Upper lobe of left lung (tissue), 6 donors: ENCODE measurements around the gene TMTC2. TPM values are rescaled to one million over a fixed set of nuclear protein-coding genes. Genes with fewer than 3 reads are reported as not detected.
A peak's percentile ranks its signal among the peaks of the same experiment; 100 is the strongest.

Source experiments
- ATAC-seq, 2 donors: fragments of 200-7000 bp; cut with Tn5 transposase; one replicate each; pipeline ENCODE4 v1.9.1; 2022; ENCODE audit warnings: mild to moderate bottlenecking in 2 of 2, moderate library complexity in 2 of 2; ENCODE audit not compliant: low FRiP score in 2 of 2
- DNase-seq, 2 donors: peaks; one replicate each; pipeline ENCODE4 v3.0.0-alpha.2; 2019 to 2020
- H3K27ac ChIP-seq, 4 donors: fragments of 200-600 bp; sonication (generic); one replicate each; pipeline ENCODE4 v1.5.1; 2016 to 2019
- H3K27me3 ChIP-seq, 4 donors: fragments of 200-600 bp; sonication (generic); one replicate each; pipeline ENCODE4 v1.5.1; 2017 to 2019
- H3K36me3 ChIP-seq, 4 donors: fragments of 200-600 bp; sonication (generic); one replicate each; pipeline ENCODE4 v1.5.1; 2016 to 2019
- H3K4me1 ChIP-seq, 4 donors: fragments of 200-600 bp; sonication (generic); one replicate each; pipeline ENCODE4 v1.5.1; 2018 to 2019
- H3K4me3 ChIP-seq, 4 donors: fragments of 200-600 bp; sonication (generic); one replicate each; pipeline ENCODE4 v1.5.1; 2017 to 2019; ENCODE audit warnings: mild to moderate bottlenecking in 2 of 4, moderate library complexity in 1 of 4
- H3K9me3 ChIP-seq, 4 donors: fragments of 200-600 bp; sonication (generic); one replicate each; pipeline ENCODE4 v1.5.1; 2018 to 2019
- EP300 ChIP-seq, 4 donors: sonication (generic); formaldehyde crosslinking; IDR thresholded peaks; one replicate each; pipeline ENCODE4 v1.5.1; 2017; ENCODE audit warnings: antibody characterized with exemption in 4 of 4, control low read depth in 2 of 4
- POLR2A ChIP-seq, 4 donors: fragments of 450-650 bp; IDR thresholded peaks; one replicate each; pipeline ENCODE4 v1.5.1; 2016 to 2017; ENCODE audit warnings: antibody characterized with exemption in 4 of 4, mild to moderate bottlenecking in 2 of 4
- POLR2AphosphoS5 ChIP-seq, 2 donors: sonication (generic); formaldehyde crosslinking; IDR thresholded peaks; one replicate each; pipeline ENCODE4 v1.5.1; 2017; ENCODE audit warnings: antibody characterized with exemption in 2 of 2
- WGBS, 2 donors: methylation state at CpG; one replicate each; pipeline ENCODE4 v1.1.5; 2017 to 2018; 5-methylcytosine and 5-hydroxymethylcytosine counted together
- total RNA-seq, 6 donors: library from RNA; depleted of rRNA in 4 of 6; stranded (reverse); fragments of >200 nt in 4 of 6; gene quantifications; one replicate each; pipeline versions ENCODE4 v1.1.0 to v1.2.1, GENCODE V29; 2016 to 2021
- TF ChIP-seq, protein P1 (sequence below), 6 experiments: fragments of 450-650 bp in 4 of 6; fragments of 200-600 bp in 2 of 6; sonication (generic) in 2 of 6; IDR thresholded peaks; one replicate each; pipeline ENCODE4 v1.5.1; 2016 to 2019; ENCODE audit warnings: antibody characterized with exemption in 6 of 6
- donor health status: DM: no; HTN: no; CAD: no; lungs with moderate emphysema.
- donor health status: DM: no; HTN: yes; CAD: no; lungs with severe emphysema.

Gene TMTC2
- total RNA-seq, 6 donors from 2014 or later: 21.2 to 37.7 (median 26.8) TPM

DNA sequence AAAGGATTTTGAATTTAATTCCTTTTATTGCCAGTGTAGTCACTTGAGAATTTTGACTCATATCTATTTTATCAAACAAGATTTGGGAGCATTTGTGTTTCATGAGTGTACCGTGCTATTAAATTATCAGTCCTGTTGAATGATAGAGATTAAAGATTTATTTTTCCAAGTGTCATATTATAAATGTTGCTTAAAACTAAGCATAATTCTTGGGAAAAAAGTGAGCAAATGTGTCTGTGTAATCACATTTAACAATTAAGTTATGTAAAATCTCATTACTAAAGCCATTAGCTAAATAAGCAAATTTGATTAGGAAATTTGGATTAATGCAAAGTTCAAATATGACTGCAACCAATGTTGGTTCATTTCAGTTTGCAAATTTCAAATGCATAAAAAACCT is 266.7 kb downstream of the TMTC2 start:
- ATAC-seq (no peak), DNase-seq (no peak)
- H3K36me3 ChIP-seq: no peaks in the 10 kb centered on the region
- H3K4me3 ChIP-seq: no peak overlapping the region
- H3K27me3 ChIP-seq: no peaks in the 10 kb centered on the region
- WGBS, 2 donors: 89 to 98% methylated on average over 1 of the region's 1 CpG
- H3K27ac ChIP-seq: no peak overlapping the region
- TF ChIP-seq EP300 (IDR thresholded peaks at IDR 0.05): no peak
- TF ChIP-seq, protein P1, sequence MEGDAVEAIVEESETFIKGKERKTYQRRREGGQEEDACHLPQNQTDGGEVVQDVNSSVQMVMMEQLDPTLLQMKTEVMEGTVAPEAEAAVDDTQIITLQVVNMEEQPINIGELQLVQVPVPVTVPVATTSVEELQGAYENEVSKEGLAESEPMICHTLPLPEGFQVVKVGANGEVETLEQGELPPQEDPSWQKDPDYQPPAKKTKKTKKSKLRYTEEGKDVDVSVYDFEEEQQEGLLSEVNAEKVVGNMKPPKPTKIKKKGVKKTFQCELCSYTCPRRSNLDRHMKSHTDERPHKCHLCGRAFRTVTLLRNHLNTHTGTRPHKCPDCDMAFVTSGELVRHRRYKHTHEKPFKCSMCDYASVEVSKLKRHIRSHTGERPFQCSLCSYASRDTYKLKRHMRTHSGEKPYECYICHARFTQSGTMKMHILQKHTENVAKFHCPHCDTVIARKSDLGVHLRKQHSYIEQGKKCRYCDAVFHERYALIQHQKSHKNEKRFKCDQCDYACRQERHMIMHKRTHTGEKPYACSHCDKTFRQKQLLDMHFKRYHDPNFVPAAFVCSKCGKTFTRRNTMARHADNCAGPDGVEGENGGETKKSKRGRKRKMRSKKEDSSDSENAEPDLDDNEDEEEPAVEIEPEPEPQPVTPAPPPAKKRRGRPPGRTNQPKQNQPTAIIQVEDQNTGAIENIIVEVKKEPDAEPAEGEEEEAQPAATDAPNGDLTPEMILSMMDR (IDR thresholded peaks at IDR 0.05): no peak
- TF ChIP-seq POLR2AphosphoS5 (IDR thresholded peaks at IDR 0.05): no peak
- TF ChIP-seq POLR2A (IDR thresholded peaks at IDR 0.05): no peak
- no peaks in the 10 kb centered on the region for H3K9me3 ChIP-seq
- H3K4me1 ChIP-seq: peaks cover 0 to 7% (median 0%) of the 10 kb centered on the region in 4 donors

DNA sequence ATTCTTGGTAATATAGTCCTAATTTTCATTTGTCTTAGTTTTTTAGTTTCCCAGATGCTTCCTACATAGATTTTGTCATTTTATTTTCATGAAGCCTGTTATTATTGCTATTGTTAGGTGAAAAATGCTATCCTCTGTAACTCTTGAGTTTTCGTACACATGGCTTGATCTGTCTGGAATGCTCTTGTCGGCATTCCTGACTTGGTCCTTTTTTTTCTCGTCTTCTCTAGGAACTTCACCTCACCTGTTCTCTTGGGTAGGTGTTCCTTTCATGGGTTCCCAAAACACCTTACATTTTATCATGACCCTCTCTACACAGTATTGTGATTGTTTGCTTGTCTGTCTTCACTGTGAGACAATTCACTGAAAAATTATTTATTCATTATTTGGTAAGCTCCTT is 267.4 kb downstream of the TMTC2 start:
- Histone ChIP-seq H3K27me3 (no peaks in the 10 kb centered on the region), H3K4me1 (peaks cover 0 to 7% (median 0%) of the 10 kb centered on the region in 4 donors), H3K4me3 (no peak overlapping the region), H3K27ac (no peak overlapping the region), H3K9me3 (no peaks in the 10 kb centered on the region), H3K36me3 (no peaks in the 10 kb centered on the region)
- ATAC-seq: no peak
- no peak for DNase-seq
- 79 to 82% methylated on average over 3 of the region's 3 CpGs for whole genome bisulfite sequencing, 2 donors
- TF ChIP-seq POLR2A (IDR thresholded peaks at IDR 0.05): no peak
- TF ChIP-seq, protein P1 (IDR thresholded peaks at IDR 0.05): no peak
- no peak for TF ChIP-seq EP300 (IDR thresholded peaks at IDR 0.05)
- no peak for TF ChIP-seq POLR2AphosphoS5 (IDR thresholded peaks at IDR 0.05)

DNA sequence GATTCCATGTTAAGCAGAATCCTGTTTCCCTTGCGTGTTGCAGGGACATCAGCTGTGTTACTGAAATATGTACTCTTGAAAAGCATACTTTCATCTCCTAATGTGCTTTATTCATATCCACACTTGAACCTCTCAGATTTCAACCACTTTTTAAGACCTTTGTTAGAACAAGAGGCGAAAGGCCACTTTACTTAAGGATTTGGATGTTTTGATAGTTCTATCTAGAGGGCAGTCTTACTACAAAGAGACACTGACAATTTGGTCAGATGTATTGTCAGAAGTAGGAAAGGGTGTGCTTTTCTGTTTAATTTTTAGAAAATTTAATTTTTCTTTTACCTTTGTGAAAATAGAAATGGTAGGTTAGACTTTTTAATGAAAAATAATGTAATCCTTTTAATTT is 267.9 kb downstream of the TMTC2 start:
- WGBS, 2 donors: 73 to 84% methylated on average over 2 of the region's 2 CpGs
- H3K4me3 ChIP-seq: no peak overlapping the region
- no peaks in the 10 kb centered on the region for H3K27me3 ChIP-seq
- no peak for TF ChIP-seq EP300 (IDR thresholded peaks at IDR 0.05)
- TF ChIP-seq, protein P1 (IDR thresholded peaks at IDR 0.05): no peak
- TF ChIP-seq POLR2A (IDR thresholded peaks at IDR 0.05): no peak
- TF ChIP-seq POLR2AphosphoS5 (IDR thresholded peaks at IDR 0.05): no peak
- no peaks in the 10 kb centered on the region for H3K9me3 ChIP-seq
- ATAC-seq: no peak
- DNase-seq: no peak
- H3K27ac ChIP-seq: no peak overlapping the region
- H3K4me1 ChIP-seq: peaks cover 0 to 7% (median 0%) of the 10 kb centered on the region in 4 donors
- no peaks in the 10 kb centered on the region for H3K36me3 ChIP-seq

DNA sequence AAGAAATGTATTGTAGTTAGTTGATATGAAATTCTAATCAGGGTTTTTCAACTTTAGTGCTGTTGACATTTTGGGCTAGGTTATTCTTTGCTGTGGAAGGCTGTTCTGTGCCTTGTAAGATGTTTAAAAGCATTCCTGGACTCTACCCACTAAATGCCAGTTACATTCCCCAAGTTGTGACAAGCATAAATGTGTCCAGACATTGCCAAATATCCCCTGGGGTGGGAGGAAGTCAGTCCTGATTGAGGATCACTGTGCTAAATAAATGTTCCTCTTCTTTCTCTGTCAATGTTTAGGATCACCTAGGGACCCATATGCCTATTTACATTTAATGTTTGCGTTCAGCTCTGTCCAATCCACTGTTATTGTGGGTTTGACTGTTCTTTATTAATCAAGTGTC is 268.3 kb downstream of the TMTC2 start:
- ATAC-seq: peak in 1 of 2 donors; percentile 24
- no peak for DNase-seq
- Histone ChIP-seq H3K36me3 (no peaks in the 10 kb centered on the region), H3K27ac (no peak overlapping the region), H3K27me3 (no peaks in the 10 kb centered on the region), H3K9me3 (no peaks in the 10 kb centered on the region), H3K4me3 (no peak overlapping the region), H3K4me1 (peaks cover 0 to 7% (median 0%) of the 10 kb centered on the region in 4 donors)
- WGBS, 2 donors: 91 to 93% methylated on average over 1 of the region's 1 CpG
- TF ChIP-seq, protein P1 (IDR thresholded peaks at IDR 0.05): no peak

DNA sequence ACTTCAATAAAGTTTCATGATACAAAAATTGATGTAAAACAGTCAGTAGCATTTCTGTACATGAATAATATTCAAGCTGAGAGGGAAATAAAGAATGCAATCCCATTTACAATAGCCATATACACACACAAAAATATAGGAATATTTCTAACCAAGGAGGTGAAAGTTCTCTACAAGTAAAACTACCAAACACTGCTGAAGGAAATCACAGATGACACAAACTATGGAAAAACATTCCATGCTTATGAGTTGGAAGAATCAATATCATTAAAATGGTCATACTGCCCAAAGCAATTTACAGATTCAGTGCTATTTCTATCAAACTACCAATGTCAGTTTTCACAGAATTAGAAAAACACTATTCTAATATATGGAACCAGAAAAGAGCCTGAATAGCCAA is 272.3 kb downstream of the TMTC2 start:
- no peak for DNase-seq
- Histone ChIP-seq H3K9me3 (no peaks in the 10 kb centered on the region), H3K4me3 (no peak overlapping the region), H3K36me3 (no peaks in the 10 kb centered on the region), H3K27ac (no peak overlapping the region), H3K4me1 (peaks cover 0 to 7% (median 0%) of the 10 kb centered on the region in 4 donors), H3K27me3 (no peaks in the 10 kb centered on the region)
- no peak for ATAC-seq
- TF ChIP-seq, protein P1 (IDR thresholded peaks at IDR 0.05): no peak
- no peak for TF ChIP-seq POLR2AphosphoS5 (IDR thresholded peaks at IDR 0.05)
- TF ChIP-seq EP300 (IDR thresholded peaks at IDR 0.05): no peak
- no peak for TF ChIP-seq POLR2A (IDR thresholded peaks at IDR 0.05)
